G401.6 (cell line): ENCODE results near the gene MBD1.
A peak's percentile ranks its signal among the peaks of the same experiment; 100 is the strongest.
"Not testable (repeated sequence)": the region's sequence is repeated elsewhere in the genome, so short reads cannot be mapped to it uniquely, and the experiment has no call there.

ENCODE experiments used
- FAIRE-seq: peaks from 2 replicates; lab custom pipeline; 2012; peaks lifted over from hg19 to GRCh38; lab: Jason Lieb, UNC

The MBD1 gene

GRCh38 chr18:50273203-50274043 lies 7.9 kb downstream of the MBD1 start:
- FAIRE-seq = no peak

- FAIRE-seq = no peak
Measured at GRCh38 chr18:50272568-50272967, 8.8 kb downstream of the MBD1 start.

- FAIRE-seq = no peak
Measured at GRCh38 chr18:50268022-50268747, 13.1 kb downstream of the MBD1 start.

GRCh38 chr18:50266248-50266704 lies 15.0 kb downstream of the MBD1 start, which contains the start of gene CFAP53:
Gene CFAP53, minus strand, starts transcription at chr18:50266495. Its CDS starts 91 bp downstream, at chr18:50266404.
- FAIRE-seq = peak; percentile 89

GRCh38 chr18:50262977-50263376 lies 18.3 kb downstream of the MBD1 start:
- no peak for FAIRE-seq

DNA sequence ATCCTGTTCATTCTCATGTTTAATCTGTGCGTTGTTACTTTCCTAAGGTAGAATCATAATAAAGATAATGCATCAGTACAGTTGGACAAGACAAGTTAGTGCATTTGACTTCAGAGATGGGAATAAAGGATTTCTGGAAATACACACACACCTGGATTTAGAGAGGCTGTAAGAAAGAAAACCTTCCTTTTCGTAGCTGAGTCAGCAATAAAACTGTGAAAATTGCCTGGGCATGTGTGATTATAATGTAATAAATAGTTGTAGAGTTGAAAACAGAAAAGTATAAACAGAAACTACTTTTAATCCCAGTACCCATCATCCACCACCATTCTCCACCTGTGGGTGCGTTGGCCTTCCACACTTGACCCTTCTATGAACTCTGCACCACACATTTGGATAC lies 30.4 kb downstream of the MBD1 start:
- FAIRE-seq = no peak

DNA sequence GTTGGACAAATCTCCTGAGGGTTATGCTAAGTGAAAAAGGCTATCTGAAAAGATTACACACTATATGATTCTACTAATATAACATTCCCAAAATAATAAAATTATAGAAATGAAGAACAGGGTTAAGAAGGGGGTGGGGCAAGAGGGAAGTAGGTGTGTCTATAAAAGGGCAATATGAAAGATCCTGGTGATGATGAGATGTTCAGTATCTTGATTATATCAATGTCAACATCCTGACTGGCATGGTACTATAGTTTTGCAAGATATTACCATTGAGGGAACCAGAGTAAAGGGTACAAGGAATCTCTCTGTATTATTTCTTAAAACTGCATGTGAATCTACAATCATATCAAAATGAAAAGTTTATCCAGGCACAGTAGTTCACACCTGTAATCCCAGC lies 31.7 kb downstream of the MBD1 start:
- FAIRE-seq = no peak

DNA sequence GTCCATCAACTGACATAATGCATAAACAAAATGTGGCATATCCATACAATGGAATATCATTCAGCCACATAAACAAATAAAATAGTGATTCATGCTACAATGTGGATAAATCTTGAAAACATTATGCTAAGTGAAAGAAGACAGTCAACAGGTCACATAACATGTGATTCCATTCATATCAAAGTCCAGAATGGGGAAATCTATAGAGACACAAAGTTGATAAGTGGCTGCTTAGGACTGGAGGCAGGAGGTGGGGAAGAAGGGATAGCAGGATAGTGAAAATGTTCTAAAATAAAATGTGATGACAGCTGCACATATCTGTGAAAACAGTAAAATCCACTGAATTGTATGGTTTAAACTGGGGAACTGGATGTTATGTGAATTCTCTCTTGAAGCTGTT lies 33.8 kb downstream of the MBD1 start:
- FAIRE-seq = no peak

DNA sequence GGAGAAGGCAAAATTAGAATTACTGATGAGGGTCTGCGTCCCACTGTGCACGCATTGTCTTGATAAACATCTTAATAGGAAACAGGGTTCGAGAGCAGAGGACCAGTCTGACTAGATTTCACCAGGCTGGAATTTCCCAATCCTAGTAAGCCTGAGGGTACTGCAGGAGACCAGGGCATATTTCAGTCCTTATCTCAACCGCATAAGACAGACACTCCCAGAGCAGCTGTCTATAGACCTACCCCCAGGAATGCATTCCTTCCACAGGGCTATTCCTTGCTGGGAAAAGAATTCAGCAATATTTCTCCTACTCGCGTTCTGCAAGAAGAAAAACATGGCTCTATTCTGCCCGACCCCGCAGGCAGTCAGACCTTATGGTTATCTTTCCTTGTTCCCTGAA lies 39.6 kb downstream of the MBD1 start:
- not testable (repeated sequence) for FAIRE-seq

DNA sequence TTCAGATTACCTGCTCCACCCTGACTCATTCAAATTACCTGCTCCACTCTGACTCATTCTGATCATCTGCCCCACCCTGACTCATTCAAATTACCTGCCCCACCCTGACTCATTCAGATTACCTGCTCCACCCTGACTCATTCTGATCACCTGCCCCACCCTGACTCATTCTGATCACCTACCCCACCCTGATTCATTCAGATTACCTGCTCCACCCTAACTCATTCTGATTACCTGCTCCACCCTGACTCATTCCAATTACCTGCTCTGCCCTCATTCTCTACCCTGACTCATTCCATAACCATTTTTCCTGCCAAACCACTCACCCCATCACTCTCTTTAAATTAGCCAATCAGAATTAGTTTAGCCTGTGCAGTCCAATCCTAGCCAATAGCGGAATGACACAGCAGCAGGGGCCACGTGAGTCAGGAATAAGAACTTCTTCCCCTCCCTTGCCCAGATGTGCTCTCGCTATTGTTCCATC lies 41.2 kb downstream of the MBD1 start:
- FAIRE-seq = no peak

GRCh38 chr18:50232419-50232818 lies 48.9 kb downstream of the MBD1 start:
- FAIRE-seq = no peak

DNA sequence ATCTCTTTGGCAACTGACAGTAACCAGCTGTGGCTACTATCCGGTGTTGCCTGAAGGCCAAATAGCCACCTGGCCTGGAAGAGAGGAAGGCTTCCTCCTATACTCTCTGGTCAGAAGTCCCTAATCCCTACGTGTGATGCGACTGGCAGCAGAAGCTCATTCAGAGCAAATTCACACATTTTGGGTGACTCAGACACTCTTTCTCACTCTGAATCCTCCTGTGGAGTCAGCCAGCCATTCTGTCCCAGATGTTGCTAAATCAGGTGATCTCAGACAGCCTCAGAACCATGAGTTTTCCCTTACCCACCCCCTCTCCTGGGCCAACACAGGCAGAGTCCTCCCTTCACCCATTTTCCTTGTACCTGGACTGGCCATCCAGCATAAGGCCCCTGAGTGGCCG lies 49.7 kb downstream of the MBD1 start:
- no peak for FAIRE-seq

DNA sequence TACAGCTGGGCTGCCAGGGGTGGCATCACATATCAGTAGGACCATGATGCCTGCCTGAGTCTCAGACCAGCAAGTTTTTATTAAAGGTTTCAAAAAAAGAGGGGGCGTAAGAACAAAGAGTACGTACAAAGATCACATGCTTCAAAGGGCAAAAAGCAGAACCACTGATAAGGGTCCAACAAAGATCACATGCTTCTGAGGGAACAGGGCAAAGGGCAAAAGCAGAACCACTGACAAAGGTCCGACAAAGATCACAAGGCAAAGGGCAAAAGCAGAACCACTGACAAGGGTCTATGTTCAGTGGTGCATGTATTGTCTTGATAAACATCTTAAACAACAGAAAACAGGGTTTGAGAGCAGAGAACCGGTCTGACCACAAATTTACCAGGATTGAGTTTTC lies 61.1 kb downstream of the MBD1 start:
- not testable (repeated sequence) for FAIRE-seq
